A549 (cell line): Measurements from ENCODE around the gene KRT36. TPM values are rescaled to one million over a fixed set of nuclear protein-coding genes. Genes with fewer than 3 reads are reported as not detected.

ENCODE experiments used
- ATAC-seq, 2 experiments: fragments of 200-7000 bp in 1 of 2; fragments of >200 bp in 1 of 2; cut with Nextera tagmentation in 1 of 2; cut with Tn5 transposase in 1 of 2; 3 replicates each; pipeline versions ENCODE4 v1.8.0 to v1.9.1; 2018 to 2020; ENCODE audit warnings: mild to moderate bottlenecking in 1 of 2, moderate library complexity in 1 of 2
- CTCF ChIA-PET: fragments of 300-600 bp; sonication (Branson Sonifier 250); formaldehyde crosslinking; extraction: SDS; loops from one replicate; lab custom pipeline; 2021; ENCODE audit warnings: antibody characterized with exemption, inconsistent platforms; lab: Yijun Ruan, JAX
- POLR2A ChIA-PET: fragments of 350-600 bp; formaldehyde crosslinking; extraction: SDS; loops from one replicate; lab custom pipeline; 2021; ENCODE audit warnings: antibody characterized with exemption, inconsistent platforms; lab: Yijun Ruan, JAX
- DNase-seq, 2 experiments: peaks; one replicate each; pipeline versions ENCODE4 v3.0.0 to v3.0.0-alpha.2; 2011 to 2016; ENCODE audit warnings: low read depth in 1 of 2, low spot score in 1 of 2
- FAIRE-seq: peaks from 2 replicates; lab custom pipeline; 2011; peaks lifted over from hg19 to GRCh38; lab: Jason Lieb, UNC
- H3K27ac ChIP-seq, 2 experiments: fragments of >200 bp; sonication (Bioruptor Twin); formaldehyde crosslinking; 3 replicates each; pipeline ENCODE4 v1.5.1; 2016 to 2017
- H3K4me1 ChIP-seq: fragments of >200 bp; sonication (Bioruptor Twin); formaldehyde crosslinking; 3 replicates; pipeline ENCODE4 v1.6.1; 2016
- H3K4me2 ChIP-seq: fragments of >200 bp; sonication (Bioruptor Twin); formaldehyde crosslinking; 3 replicates; pipeline ENCODE4 v1.6.1; 2016
- H3K4me3 ChIP-seq: fragments of >200 bp; sonication (Bioruptor Twin); formaldehyde crosslinking; 3 replicates; pipeline ENCODE4 v1.5.1; 2016
- H3K9me3 ChIP-seq: fragments of >200 bp; sonication (Bioruptor Twin); formaldehyde crosslinking; 3 replicates; pipeline ENCODE4 v1.6.1; 2016
- CBX2 ChIP-seq: fragments of 200-600 bp; sonication (generic); IDR thresholded peaks from 2 replicates; pipeline ENCODE4 v1.6.1; 2016; ENCODE audit warnings: low read depth, mild to moderate bottlenecking, borderline replicate concordance
- CBX8 ChIP-seq: fragments of 200-600 bp; sonication (generic); IDR thresholded peaks from 2 replicates; pipeline ENCODE4 v1.6.1; 2016
- ESRRA ChIP-seq: fragments of 150-350 bp; IDR thresholded peaks from 2 replicates; pipeline ENCODE4 v1.6.1; 2014; ENCODE audit warnings: mild to moderate bottlenecking, low read length, borderline replicate concordance
- FOSL2 ChIP-seq, 2 experiments: fragments of 450-650 bp in 1 of 2; fragments of >200 bp in 1 of 2; sonication (Bioruptor Twin) in 1 of 2; formaldehyde crosslinking; IDR thresholded peaks; 2 replicates each; pipeline versions ENCODE4 v1.5.0 to v1.6.1; 2016 to 2020; ENCODE audit warnings: mild to moderate bottlenecking in 1 of 2, moderate library complexity in 1 of 2
- FOXS1 ChIP-seq: fragments of 250-450 bp; sonication (Bioruptor Pico); IDR thresholded peaks from 2 replicates; pipeline ENCODE4 v1.5.0; 2020; ENCODE audit warnings: mild to moderate bottlenecking, moderate library complexity
- GATA3 ChIP-seq: IDR thresholded peaks from 2 replicates; pipeline ENCODE4 v1.6.1; 2012; ENCODE audit warnings: borderline replicate concordance
- HDAC2 ChIP-seq: fragments of 200-600 bp; sonication (generic); IDR thresholded peaks from 2 replicates; pipeline ENCODE4 v1.6.1; 2016
- HEYL ChIP-seq: fragments of 250-450 bp; sonication (Bioruptor Pico); IDR thresholded peaks from 2 replicates; pipeline ENCODE4 v1.8.0; 2021; ENCODE audit warnings: mild to moderate bottlenecking, moderate library complexity
- HOXB5 ChIP-seq: fragments of 250-450 bp; sonication (Bioruptor Pico); IDR thresholded peaks from 2 replicates; pipeline ENCODE4 v1.5.0; 2020; ENCODE audit warnings: mild to moderate bottlenecking, moderate library complexity
- JUN ChIP-seq, 2 experiments: fragments of >200 bp; sonication (Bioruptor Twin); formaldehyde crosslinking; IDR thresholded peaks; 2 replicates in 1 of 2; 3 replicates in 1 of 2; pipeline ENCODE4 v1.6.1; 2016 to 2017
- JUNB ChIP-seq: fragments of >200 bp; sonication (Bioruptor Twin); formaldehyde crosslinking; IDR thresholded peaks from 2 replicates; pipeline ENCODE4 v1.6.1; 2016
- KDM5A ChIP-seq: fragments of 200-600 bp; sonication (generic); IDR thresholded peaks from 2 replicates; pipeline ENCODE4 v1.6.1; 2016; ENCODE audit warnings: antibody characterized with exemption, mild to moderate bottlenecking
- MAFK ChIP-seq: fragments of 450-650 bp; IDR thresholded peaks from 2 replicates; pipeline ENCODE4 v1.6.1; 2014; ENCODE audit not compliant: partially characterized antibody
- MAZ ChIP-seq: fragments of 150-350 bp; IDR thresholded peaks from 2 replicates; pipeline ENCODE4 v1.6.1; 2014; ENCODE audit warnings: antibody characterized with exemption, low read depth, low read length, borderline replicate concordance
- MYC ChIP-seq: IDR thresholded peaks from 2 replicates; pipeline ENCODE4 v1.6.1; 2012; ENCODE audit warnings: mild to moderate bottlenecking, inconsistent platforms, low read length, improper control_type of control experiment, borderline replicate concordance
- NFE2L2 ChIP-seq: fragments of 150-350 bp; conservative IDR thresholded peaks from 2 replicates; pipeline ENCODE4 v1.6.1; 2014; ENCODE audit warnings: low read length
- POLR2A ChIP-seq: IDR thresholded peaks from 2 replicates; pipeline ENCODE4 v1.6.1; 2012; ENCODE audit warnings: mild to moderate bottlenecking, low read length
- RCOR1 ChIP-seq: fragments of 150-350 bp; IDR thresholded peaks from 2 replicates; pipeline ENCODE4 v1.6.1; 2014; ENCODE audit warnings: antibody characterized with exemption, low read length, low read depth
- SMC3 ChIP-seq: fragments of >200 bp; sonication (Bioruptor Twin); formaldehyde crosslinking; IDR thresholded peaks from 3 replicates; pipeline ENCODE4 v1.6.1; 2018; ENCODE audit warnings: inconsistent platforms
- SREBF2 ChIP-seq: fragments of 450-650 bp; IDR thresholded peaks from 2 replicates; pipeline ENCODE4 v1.6.1; 2014; ENCODE audit warnings: mild to moderate bottlenecking, moderate library complexity
- TFCP2L1 ChIP-seq: fragments of 250-450 bp; sonication (Bioruptor Pico); IDR thresholded peaks from 2 replicates; pipeline ENCODE4 v1.5.0; 2021; ENCODE audit warnings: mild to moderate bottlenecking
- ZC3H11A ChIP-seq: fragments of 450-650 bp; IDR thresholded peaks from 2 replicates; pipeline ENCODE4 v1.6.1; 2014; ENCODE audit warnings: antibody characterized with exemption, mild to moderate bottlenecking
- ZFP36 ChIP-seq: fragments of 450-650 bp; IDR thresholded peaks from 2 replicates; pipeline ENCODE4 v1.6.1; 2014; ENCODE audit warnings: borderline replicate concordance; ENCODE audit not compliant: partially characterized antibody
- ZSCAN20 ChIP-seq: fragments of 250-450 bp; sonication (Bioruptor Pico); IDR thresholded peaks from 2 replicates; pipeline ENCODE4 v1.8.0; 2022; ENCODE audit warnings: mild to moderate bottlenecking, moderate library complexity
- WGBS: methylation state at CpG from one replicate; pipeline ENCODE4 v1.1.6; 2017; ENCODE audit errors: missing lambda C conversion rate; 5-methylcytosine and 5-hydroxymethylcytosine counted together
- polyA plus RNA-seq, 4 experiments: library from polyadenylated mRNA; depleted of rRNA in 3 of 4; stranded (reverse); fragments of >200 nt; fragmentation: RNase III in 1 of 4; extraction: RNeasy Plus Mini Kit Qiagen cat#74134 plus additional on column Dnase treatment in 1 of 4; gene quantifications; 2 replicates in 3 of 4; 3 replicates in 1 of 4; pipeline ENCODE4 v1.2.3, GENCODE V29; 2011 to 2017
- TF ChIP-seq, protein P1 (sequence below): fragments of 150-350 bp; IDR thresholded peaks from 2 replicates; pipeline ENCODE4 v1.6.1; 2014; ENCODE audit warnings: low read depth, mild to moderate bottlenecking, low read length
- TF ChIP-seq, protein P2 (sequence below): IDR thresholded peaks from 2 replicates; pipeline ENCODE4 v1.6.1; 2012
- TF ChIP-seq, protein P3 (sequence below): IDR thresholded peaks from 2 replicates; pipeline ENCODE4 v1.6.1; 2012; ENCODE audit warnings: low read depth, borderline replicate concordance
- TF ChIP-seq, protein P4 (sequence below): fragments of >200 bp; sonication (Bioruptor Twin); formaldehyde crosslinking; IDR thresholded peaks from 2 replicates; pipeline ENCODE4 v1.6.1; 2016
- TF ChIP-seq, protein P5 (sequence below): fragments of >200 bp; sonication (Bioruptor Twin); formaldehyde crosslinking; IDR thresholded peaks from 3 replicates; pipeline ENCODE4 v1.5.1; 2016

The KRT36 gene
- polyA plus RNA-seq, 2 of the 4 experiments (the other 2 are of a cell fraction): not detected

DNA sequence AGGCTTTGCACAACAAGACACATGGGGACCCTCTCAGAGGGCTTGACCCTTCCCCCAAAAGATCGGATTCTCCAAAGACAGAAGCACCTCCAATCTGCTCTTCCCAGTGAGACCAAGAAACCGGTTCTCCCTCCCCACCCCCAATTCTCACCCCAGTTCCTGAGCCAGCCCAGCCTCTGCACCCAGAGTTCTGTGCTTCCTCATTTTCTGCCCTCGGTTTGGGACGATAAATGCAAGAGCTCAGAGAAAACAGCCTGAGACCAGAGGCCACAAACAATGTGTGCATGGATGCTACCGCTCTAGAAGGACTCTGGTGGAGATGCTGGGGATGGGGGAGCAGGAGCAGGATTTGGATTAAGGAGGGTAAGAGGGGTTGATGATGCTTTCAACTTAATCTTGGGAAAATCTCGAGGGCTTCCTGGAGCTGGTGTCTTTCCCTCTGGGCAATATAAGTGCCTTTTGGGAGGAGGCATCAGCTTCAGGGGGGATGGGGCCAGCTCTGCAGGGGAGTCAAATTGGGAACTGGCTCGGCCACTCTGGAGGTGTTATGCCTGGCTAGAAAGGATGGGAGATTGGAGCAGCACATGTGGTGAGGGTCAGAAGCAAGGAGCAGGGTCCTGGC, 22.9 kb upstream of the KRT36 start:
- TF ChIP-seq JUNB (no peak), HOXB5 (CRISPR knock-in tag) (no peak), FOXS1 (CRISPR knock-in tag) (no peak), HDAC2 (no peak), SREBF2 (no peak), CBX8 (no peak), ZSCAN20 (CRISPR knock-in tag) (no peak), GATA3 (no peak), SMC3 (no peak), MAFK (no peak)
- TF ChIP-seq, protein P1, sequence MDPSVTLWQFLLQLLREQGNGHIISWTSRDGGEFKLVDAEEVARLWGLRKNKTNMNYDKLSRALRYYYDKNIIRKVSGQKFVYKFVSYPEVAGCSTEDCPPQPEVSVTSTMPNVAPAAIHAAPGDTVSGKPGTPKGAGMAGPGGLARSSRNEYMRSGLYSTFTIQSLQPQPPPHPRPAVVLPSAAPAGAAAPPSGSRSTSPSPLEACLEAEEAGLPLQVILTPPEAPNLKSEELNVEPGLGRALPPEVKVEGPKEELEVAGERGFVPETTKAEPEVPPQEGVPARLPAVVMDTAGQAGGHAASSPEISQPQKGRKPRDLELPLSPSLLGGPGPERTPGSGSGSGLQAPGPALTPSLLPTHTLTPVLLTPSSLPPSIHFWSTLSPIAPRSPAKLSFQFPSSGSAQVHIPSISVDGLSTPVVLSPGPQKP: no peak
- Histone ChIP-seq H3K27ac (no peak overlapping the region), H3K4me3 (no peak overlapping the region), H3K4me2 (no peak overlapping the region), H3K9me3 (no peaks in the 10 kb centered on the region), H3K4me1 (peaks cover 6% of the 10 kb centered on the region; the same call in 1 of the 3 replicates)
- DNase-seq: no peak
- CTCF ChIA-PET: interaction anchor here (0.8 to 20.5 kb wide), 3 partner anchors 12 to 37 kb away, joined by 3 to 163 read pairs (median 4); no protein-coding TSS in a partner anchor
- no peak for FAIRE-seq
- 53% methylated on average over 7 of the region's 7 CpGs for WGBS
- POLR2A ChIA-PET: no interaction called here
- no peak for ATAC-seq

DNA sequence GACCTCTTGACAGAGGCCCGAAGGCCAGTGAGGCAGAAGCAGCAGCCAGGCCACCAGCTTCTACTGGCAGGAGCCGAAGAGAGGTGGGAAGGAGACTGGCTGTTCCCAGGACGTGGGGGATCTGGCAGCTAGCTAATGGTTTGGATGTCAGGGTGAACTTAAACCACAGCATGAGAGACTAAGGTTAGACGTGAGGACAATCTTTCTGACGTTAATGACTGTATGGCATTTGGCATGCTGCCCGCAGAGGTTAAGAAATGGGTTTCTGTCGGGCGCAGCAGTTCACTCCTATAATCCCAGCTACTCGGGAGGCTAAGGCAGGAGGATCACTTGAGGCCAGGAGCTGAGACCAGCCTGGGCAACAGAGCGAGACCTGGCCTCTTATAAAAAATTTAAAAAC, 22.0 kb upstream of the KRT36 start:
- 79% methylated on average over 10 of the region's 10 CpGs for WGBS
- TF ChIP-seq ZFP36 (no peak), ESRRA (no peak), JUNB (no peak), SREBF2 (no peak), NFE2L2 (no peak), KDM5A (no peak), RCOR1 (no peak), ZC3H11A (no peak), GATA3 (no peak)
- TF ChIP-seq, protein P2, sequence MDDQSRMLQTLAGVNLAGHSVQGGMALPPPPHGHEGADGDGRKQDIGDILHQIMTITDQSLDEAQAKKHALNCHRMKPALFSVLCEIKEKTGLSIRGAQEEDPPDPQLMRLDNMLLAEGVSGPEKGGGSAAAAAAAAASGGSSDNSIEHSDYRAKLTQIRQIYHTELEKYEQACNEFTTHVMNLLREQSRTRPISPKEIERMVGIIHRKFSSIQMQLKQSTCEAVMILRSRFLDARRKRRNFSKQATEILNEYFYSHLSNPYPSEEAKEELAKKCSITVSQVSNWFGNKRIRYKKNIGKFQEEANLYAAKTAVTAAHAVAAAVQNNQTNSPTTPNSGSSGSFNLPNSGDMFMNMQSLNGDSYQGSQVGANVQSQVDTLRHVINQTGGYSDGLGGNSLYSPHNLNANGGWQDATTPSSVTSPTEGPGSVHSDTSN: no peak
- TF ChIP-seq, protein P3, sequence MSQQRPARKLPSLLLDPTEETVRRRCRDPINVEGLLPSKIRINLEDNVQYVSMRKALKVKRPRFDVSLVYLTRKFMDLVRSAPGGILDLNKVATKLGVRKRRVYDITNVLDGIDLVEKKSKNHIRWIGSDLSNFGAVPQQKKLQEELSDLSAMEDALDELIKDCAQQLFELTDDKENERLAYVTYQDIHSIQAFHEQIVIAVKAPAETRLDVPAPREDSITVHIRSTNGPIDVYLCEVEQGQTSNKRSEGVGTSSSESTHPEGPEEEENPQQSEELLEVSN: no peak
- DNase-seq (no peak), ATAC-seq (no peak), FAIRE-seq (no peak)
- Histone ChIP-seq H3K9me3 (no peaks in the 10 kb centered on the region), H3K4me3 (no peak overlapping the region), H3K27ac (no peak overlapping the region; a peak in 1 of 6 replicates), H3K4me2 (no peak overlapping the region), H3K4me1 (peaks cover 6% of the 10 kb centered on the region; the same call in 1 of the 3 replicates)
- POLR2A ChIA-PET: no interaction called here
- CTCF ChIA-PET: interaction anchor here (0.7 to 20.5 kb wide), 4 partner anchors 11 to 151 kb away, joined by 3 to 163 read pairs (median 4); no protein-coding TSS in a partner anchor

DNA sequence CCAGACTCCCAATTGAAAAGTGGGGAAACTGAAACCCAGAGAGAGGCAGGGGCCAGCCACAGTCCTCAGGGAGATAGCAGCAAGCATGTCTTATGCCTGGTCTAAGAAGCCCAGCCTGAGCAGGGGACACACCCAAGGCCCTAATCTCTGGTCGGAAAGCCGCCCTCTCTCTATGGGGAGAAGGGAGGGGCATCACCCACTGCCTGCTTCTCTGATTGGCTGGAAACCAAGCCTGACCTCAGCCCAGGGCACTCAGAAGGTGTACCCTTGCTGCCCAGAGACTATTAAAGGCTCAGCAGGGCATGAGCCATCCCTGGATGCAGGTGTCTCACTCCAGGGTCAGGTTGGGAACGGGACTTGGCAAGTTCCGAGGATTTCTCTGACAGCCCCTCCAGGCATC, 21.4 kb upstream of the KRT36 start:
- H3K27ac ChIP-seq: no peak overlapping the region
- DNase-seq (no peak), ATAC-seq (peak in 1 of 2 experiments; percentile 41; a peak in 3 of 6 replicates), FAIRE-seq (no peak)
- no peaks in the 10 kb centered on the region for H3K9me3 ChIP-seq
- H3K4me2 ChIP-seq: no peak overlapping the region
- WGBS: 70% methylated on average over 4 of the region's 4 CpGs
- peaks cover 6% of the 10 kb centered on the region; the same call in 1 of the 3 replicates for H3K4me1 ChIP-seq
- ChIA-PET POLR2A (no interaction called here), CTCF (interaction anchor here (20.5 kb wide), 1 partner anchor 38 kb away, joined by 163 read pairs; no protein-coding TSS in a partner anchor)
- no peak overlapping the region for H3K4me3 ChIP-seq
- TF ChIP-seq JUNB: no peak
- TF ChIP-seq, protein P1: no peak
- no peak for TF ChIP-seq POLR2A
- no peak for TF ChIP-seq CBX2
- TF ChIP-seq, protein P4, sequence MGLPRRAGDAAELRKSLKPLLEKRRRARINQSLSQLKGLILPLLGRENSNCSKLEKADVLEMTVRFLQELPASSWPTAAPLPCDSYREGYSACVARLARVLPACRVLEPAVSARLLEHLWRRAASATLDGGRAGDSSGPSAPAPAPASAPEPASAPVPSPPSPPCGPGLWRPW: no peak
- no peak for TF ChIP-seq MYC
- TF ChIP-seq FOXS1 (CRISPR knock-in tag): no peak
- TF ChIP-seq, protein P5, sequence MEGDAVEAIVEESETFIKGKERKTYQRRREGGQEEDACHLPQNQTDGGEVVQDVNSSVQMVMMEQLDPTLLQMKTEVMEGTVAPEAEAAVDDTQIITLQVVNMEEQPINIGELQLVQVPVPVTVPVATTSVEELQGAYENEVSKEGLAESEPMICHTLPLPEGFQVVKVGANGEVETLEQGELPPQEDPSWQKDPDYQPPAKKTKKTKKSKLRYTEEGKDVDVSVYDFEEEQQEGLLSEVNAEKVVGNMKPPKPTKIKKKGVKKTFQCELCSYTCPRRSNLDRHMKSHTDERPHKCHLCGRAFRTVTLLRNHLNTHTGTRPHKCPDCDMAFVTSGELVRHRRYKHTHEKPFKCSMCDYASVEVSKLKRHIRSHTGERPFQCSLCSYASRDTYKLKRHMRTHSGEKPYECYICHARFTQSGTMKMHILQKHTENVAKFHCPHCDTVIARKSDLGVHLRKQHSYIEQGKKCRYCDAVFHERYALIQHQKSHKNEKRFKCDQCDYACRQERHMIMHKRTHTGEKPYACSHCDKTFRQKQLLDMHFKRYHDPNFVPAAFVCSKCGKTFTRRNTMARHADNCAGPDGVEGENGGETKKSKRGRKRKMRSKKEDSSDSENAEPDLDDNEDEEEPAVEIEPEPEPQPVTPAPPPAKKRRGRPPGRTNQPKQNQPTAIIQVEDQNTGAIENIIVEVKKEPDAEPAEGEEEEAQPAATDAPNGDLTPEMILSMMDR: no peak
- TF ChIP-seq TFCP2L1 (CRISPR knock-in tag): no peak
- no peak for TF ChIP-seq FOSL2 (IDR thresholded peaks at IDR 0.05)
- TF ChIP-seq FOSL2 (CRISPR knock-in tag; IDR thresholded peaks at IDR 0.05): no peak
- no peak for TF ChIP-seq NFE2L2
- no peak for TF ChIP-seq HEYL (CRISPR knock-in tag)
- no peak for TF ChIP-seq MAZ
- no peak for TF ChIP-seq HDAC2
- TF ChIP-seq JUN (IDR thresholded peaks at IDR 0.05): no peak
